ENCODE measurements around the gene VSX1.

DNA sequence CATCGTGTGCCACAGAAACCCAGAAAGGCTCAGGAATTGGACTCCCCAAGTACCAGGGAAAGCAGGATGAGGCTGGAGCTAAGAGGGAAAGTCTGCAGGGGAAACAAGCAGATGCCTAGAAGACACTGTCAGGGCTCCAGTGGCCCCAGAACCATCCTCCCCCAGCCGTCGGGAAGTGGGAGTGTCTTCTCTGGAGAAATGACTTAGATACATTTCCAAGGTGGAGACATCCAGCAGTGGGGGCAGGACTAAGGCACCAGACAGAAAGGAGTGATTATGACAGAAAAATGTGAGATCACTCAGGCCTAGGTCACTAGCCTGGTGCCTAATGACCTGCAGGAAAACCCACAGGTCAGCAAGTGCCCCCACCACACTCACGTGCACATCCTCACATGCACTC lies 36.0 kb upstream of the VSX1 start:
- TF ChIP-seq, protein P1, sequence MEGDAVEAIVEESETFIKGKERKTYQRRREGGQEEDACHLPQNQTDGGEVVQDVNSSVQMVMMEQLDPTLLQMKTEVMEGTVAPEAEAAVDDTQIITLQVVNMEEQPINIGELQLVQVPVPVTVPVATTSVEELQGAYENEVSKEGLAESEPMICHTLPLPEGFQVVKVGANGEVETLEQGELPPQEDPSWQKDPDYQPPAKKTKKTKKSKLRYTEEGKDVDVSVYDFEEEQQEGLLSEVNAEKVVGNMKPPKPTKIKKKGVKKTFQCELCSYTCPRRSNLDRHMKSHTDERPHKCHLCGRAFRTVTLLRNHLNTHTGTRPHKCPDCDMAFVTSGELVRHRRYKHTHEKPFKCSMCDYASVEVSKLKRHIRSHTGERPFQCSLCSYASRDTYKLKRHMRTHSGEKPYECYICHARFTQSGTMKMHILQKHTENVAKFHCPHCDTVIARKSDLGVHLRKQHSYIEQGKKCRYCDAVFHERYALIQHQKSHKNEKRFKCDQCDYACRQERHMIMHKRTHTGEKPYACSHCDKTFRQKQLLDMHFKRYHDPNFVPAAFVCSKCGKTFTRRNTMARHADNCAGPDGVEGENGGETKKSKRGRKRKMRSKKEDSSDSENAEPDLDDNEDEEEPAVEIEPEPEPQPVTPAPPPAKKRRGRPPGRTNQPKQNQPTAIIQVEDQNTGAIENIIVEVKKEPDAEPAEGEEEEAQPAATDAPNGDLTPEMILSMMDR (IDR thresholded peaks at IDR 0.05), result no peak
- no peak for TF ChIP-seq EZH2 (IDR thresholded peaks at IDR 0.05; ENCODE audit: borderline replicate concordance, insufficient read depth, low read depth, low read length, poor library complexity, severe bottlenecking)

Data from B cell (primary cell).